ENCODE data around the gene ARGFX.
A peak's percentile ranks its signal among the peaks of the same experiment; 100 is the strongest.

Gene ARGFX

GRCh38 chr3:121545049-121545573 lies 22.6 kb upstream of the ARGFX start:
- Histone ChIP-seq H3K27ac (no peak overlapping the region), H3K27me3 (replicated peaks) (no peaks in the 10 kb centered on the region), H3K36me3 (replicated peaks) (no peaks in the 10 kb centered on the region), H3K4me3 (ENCODE audit: low read depth, low read length) (peak overlapping the region; percentile 87)
- in situ Hi-C loops (cut with HindIII; ENCODE audit: low pct_ligation_motif_present, low sequenced_read_pairs), result no loop called here
- DNase-seq, result peak; percentile 3
- TF ChIP-seq CTCF (IDR thresholded peaks at IDR 0.05; ENCODE audit: low read depth, low read length, missing control alignments), result no peak

GRCh38 chr3:121545574-121546455 lies 21.9 kb upstream of the ARGFX start, which contains the start of gene POLQ:
Gene POLQ, minus strand, starts transcription at chr3:121545988. Its CDS starts 111 bp downstream, at chr3:121545877.
- Histone ChIP-seq H3K27ac (peak within 1 kb of the TSS; percentile 23), H3K36me3 (replicated peaks) (no peaks in the 10 kb centered on the region), H3K27me3 (replicated peaks) (no peaks in the 10 kb centered on the region), H3K4me3 (ENCODE audit: low read depth, low read length) (peak within 1 kb of the TSS; percentile 87)
- DNase-seq, result peak; percentile 94
- TF ChIP-seq CTCF (IDR thresholded peaks at IDR 0.05; ENCODE audit: low read depth, low read length, missing control alignments), result no peak
- in situ Hi-C loops (cut with HindIII; ENCODE audit: low pct_ligation_motif_present, low sequenced_read_pairs), result no loop called here

DNA sequence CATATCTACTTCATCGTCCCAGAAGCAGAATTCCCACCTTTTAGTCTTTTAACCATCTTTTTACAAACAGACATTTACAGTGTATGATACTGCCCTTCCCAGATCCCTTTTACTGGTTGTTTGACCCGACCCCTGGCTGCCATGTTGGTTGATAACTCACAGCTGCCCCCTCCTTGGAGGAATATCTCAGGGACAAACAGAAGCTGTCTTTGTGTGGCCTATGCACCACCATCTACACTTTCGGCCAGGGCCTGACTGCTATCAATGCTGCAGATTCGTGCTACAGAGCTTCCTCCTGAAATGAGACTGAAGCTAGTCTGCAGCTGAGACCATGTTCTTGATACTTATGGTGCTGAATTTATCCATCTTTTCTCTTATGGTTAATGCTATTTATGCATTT lies 15.4 kb upstream of the ARGFX start:
- DNase-seq, result no peak
- Histone ChIP-seq H3K4me3 (ENCODE audit: low read depth, low read length) (peak overlapping the region; percentile 9), H3K36me3 (replicated peaks) (no peaks in the 10 kb centered on the region), H3K27me3 (replicated peaks) (no peaks in the 10 kb centered on the region), H3K27ac (no peak overlapping the region)
- no peak for TF ChIP-seq CTCF (IDR thresholded peaks at IDR 0.05; ENCODE audit: low read depth, low read length, missing control alignments)
- in situ Hi-C loops (cut with HindIII; ENCODE audit: low pct_ligation_motif_present, low sequenced_read_pairs), result no loop called here

DNA sequence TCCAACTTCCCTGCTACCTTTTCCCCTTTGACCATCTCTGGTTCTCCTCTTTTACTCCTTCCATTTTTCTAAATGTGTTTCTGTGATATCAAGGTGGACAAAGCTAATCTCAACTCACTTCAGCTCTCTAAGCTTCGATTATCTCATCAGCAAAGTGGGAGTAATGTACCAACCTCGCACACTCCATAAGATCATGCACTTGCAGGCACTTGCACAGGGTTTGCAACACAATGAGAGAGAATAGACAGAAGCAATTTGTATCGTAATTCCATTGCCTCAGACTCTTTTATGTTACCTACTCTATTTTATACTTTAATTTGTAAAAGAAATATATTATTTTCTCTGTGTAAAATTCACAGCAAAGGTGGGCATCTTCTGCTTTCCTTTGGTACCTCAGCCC lies 15.0 kb upstream of the ARGFX start:
- H3K36me3 ChIP-seq (replicated peaks), result no peaks in the 10 kb centered on the region
- no peak for TF ChIP-seq CTCF (IDR thresholded peaks at IDR 0.05; ENCODE audit: low read depth, low read length, missing control alignments)
- in situ Hi-C loops (cut with HindIII; ENCODE audit: low pct_ligation_motif_present, low sequenced_read_pairs), result no loop called here
- H3K27ac ChIP-seq, result no peak overlapping the region
- DNase-seq, result no peak
- H3K27me3 ChIP-seq (replicated peaks), result no peaks in the 10 kb centered on the region
- no peak overlapping the region for H3K4me3 ChIP-seq (ENCODE audit: low read depth, low read length)

DNA sequence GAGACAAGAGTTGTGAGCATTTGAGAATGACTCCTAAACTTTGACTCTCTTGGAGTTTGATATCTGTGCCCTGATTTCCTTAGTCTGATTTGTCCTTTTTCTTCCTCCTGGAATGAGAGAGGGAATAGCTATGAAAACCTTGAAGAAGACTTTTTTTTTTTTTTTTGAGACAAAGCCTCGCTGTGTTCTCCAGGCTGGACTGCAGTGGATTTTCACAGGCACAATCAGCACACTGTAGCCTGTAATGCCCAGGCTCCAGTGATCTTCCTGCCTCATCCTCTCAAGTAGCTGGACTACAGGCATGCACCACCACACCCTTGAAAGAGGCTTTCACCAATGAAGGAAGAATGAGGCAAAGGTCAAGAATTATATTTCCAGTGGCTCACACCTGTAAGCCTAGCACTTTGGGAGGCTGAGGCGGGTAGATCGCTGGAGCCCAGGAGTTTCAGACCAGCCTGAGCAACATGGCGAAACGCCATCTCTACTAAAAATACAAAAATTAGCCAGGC lies 10.3 kb upstream of the ARGFX start:
- no peak for TF ChIP-seq CTCF (IDR thresholded peaks at IDR 0.05; ENCODE audit: low read depth, low read length, missing control alignments)
- H3K36me3 ChIP-seq (replicated peaks), result no peaks in the 10 kb centered on the region
- no peaks in the 10 kb centered on the region for H3K27me3 ChIP-seq (replicated peaks)
- in situ Hi-C loops (cut with HindIII; ENCODE audit: low pct_ligation_motif_present, low sequenced_read_pairs), result no loop called here
- no peak overlapping the region for H3K4me3 ChIP-seq (ENCODE audit: low read depth, low read length)
- DNase-seq, result no peak
- no peak overlapping the region for H3K27ac ChIP-seq
